PC-9 (cell line): Measurements from ENCODE around the gene ANO9. TPM values are rescaled to one million over a fixed set of nuclear protein-coding genes. Genes with fewer than 3 reads are reported as not detected.

Source experiments
- BruUV-seq: library from RNA; stranded (reverse); fragments of 400-500 nt; replicated peaks from 2 replicates; lab custom pipeline; 2021; lab: Mats Ljungman, UMichigan
- CTCF ChIA-PET: fragments of 300-600 bp; sonication (Branson Sonifier 250); formaldehyde crosslinking; loops from one replicate; lab custom pipeline; 2022; ENCODE audit warnings: antibody characterized with exemption; lab: Charles Lee
- POLR2A ChIA-PET: fragments of 300-600 bp; sonication (Branson Sonifier 250); formaldehyde crosslinking; loops from one replicate; lab custom pipeline; 2022; ENCODE audit warnings: antibody characterized with exemption; ENCODE audit not compliant: unreplicated experiment; lab: Charles Lee
- DNase-seq, 2 experiments: peaks; one replicate each; pipeline versions ENCODE4 v3.0.0 to v3.0.0-alpha.2; 2015 to 2022; ENCODE audit warnings: mixed read lengths in 1 of 2
- H2AFZ ChIP-seq: fragments of 200-600 bp; sonication (generic); 2 replicates; pipeline ENCODE4 v1.8.1; 2017; ENCODE audit warnings: antibody characterized with exemption
- H3F3A ChIP-seq: fragments of 200-600 bp; sonication (generic); 2 replicates; pipeline ENCODE4 v1.8.1; 2017; ENCODE audit warnings: antibody characterized with exemption, mild to moderate bottlenecking, low read depth; ENCODE audit not compliant: insufficient read depth
- H3K27ac ChIP-seq: fragments of 200-600 bp; sonication (generic); 2 replicates; pipeline ENCODE4 v1.6.1; 2016; ENCODE audit warnings: mixed run types
- H3K27me3 ChIP-seq: fragments of 200-600 bp; sonication (generic); 2 replicates; pipeline ENCODE4 v1.6.1; 2016; ENCODE audit warnings: low read depth, mixed run types; ENCODE audit not compliant: insufficient read depth
- H3K36me3 ChIP-seq: fragments of 200-600 bp; sonication (generic); 2 replicates; pipeline ENCODE4 v1.6.1; 2016; ENCODE audit warnings: low read depth, mixed run types
- H3K4me1 ChIP-seq: fragments of 200-600 bp; sonication (generic); replicated peaks from 2 replicates; pipeline ENCODE4 v1.6.1; 2016; ENCODE audit warnings: mixed run types; ENCODE audit not compliant: insufficient read depth
- H3K4me2 ChIP-seq: fragments of 200-600 bp; sonication (generic); 2 replicates; pipeline ENCODE4 v1.6.1; 2017; ENCODE audit warnings: mixed run types
- H3K4me3 ChIP-seq: fragments of 200-600 bp; sonication (generic); 2 replicates; pipeline ENCODE4 v1.6.1; 2016; ENCODE audit warnings: mixed run types
- H3K79me2 ChIP-seq: fragments of 200-600 bp; sonication (generic); 2 replicates; pipeline ENCODE4 v1.6.1; 2017; ENCODE audit warnings: low read depth, mixed run types
- H3K9me2 ChIP-seq: fragments of 200-600 bp; sonication (generic); 2 replicates; pipeline ENCODE4 v1.8.1; 2017; ENCODE audit warnings: mild to moderate bottlenecking; ENCODE audit not compliant: insufficient read depth
- H3K9me3 ChIP-seq: fragments of 200-600 bp; sonication (generic); 2 replicates; pipeline ENCODE4 v1.8.1; 2016; ENCODE audit warnings: low read depth; ENCODE audit not compliant: insufficient read depth
- H4K20me1 ChIP-seq: fragments of 200-600 bp; sonication (generic); 2 replicates; pipeline ENCODE4 v1.8.1; 2017; ENCODE audit not compliant: insufficient read depth
- EZH2 ChIP-seq: fragments of 200-600 bp; sonication (generic); IDR thresholded peaks from 2 replicates; pipeline ENCODE4 v1.8.0; 2017; ENCODE audit warnings: antibody characterized with exemption, low read depth
- intact Hi-C: fragments of 100-400 bp; cut with micrococcal nuclease; formaldehyde crosslinking; loops from one replicate; pipeline ENCODE4 v1.10.0; 2022; ENCODE audit not compliant: unreplicated experiment
- total RNA-seq: library from RNA; stranded (reverse); gene quantifications from 2 replicates; pipeline ENCODE4 v1.2.3, GENCODE V29; 2021
- TF ChIP-seq, protein P1 (sequence below): fragments of 200-600 bp; sonication (generic); conservative IDR thresholded peaks from 2 replicates; pipeline ENCODE4 v1.6.1; 2017; ENCODE audit warnings: mixed run types, antibody characterized with exemption, mild to moderate bottlenecking, moderate library complexity

The ANO9 gene
- total RNA-seq, 1 experiment from 2014 or later = 18.1 TPM

DNA sequence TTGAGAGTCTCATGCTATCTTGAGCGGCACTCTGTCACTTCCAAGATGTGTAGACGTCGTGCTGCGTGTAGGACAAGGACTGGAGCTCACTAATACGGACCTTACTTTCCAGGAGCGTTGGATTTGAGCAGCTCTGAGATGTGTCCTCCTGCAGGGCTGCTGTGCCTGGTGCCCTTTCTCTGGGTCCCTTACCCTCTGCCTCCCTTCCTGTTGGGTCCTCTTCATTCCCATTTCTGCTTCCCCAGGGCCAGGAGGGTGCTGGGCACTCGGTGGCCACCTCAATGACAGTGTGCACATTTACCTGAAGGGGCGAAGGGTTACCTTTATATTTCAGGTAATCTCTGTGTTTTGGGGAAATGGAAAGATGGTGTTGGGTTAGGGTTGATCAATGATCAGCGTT, 12.2 kb upstream of the ANO9 start:
- TF ChIP-seq, protein P1, sequence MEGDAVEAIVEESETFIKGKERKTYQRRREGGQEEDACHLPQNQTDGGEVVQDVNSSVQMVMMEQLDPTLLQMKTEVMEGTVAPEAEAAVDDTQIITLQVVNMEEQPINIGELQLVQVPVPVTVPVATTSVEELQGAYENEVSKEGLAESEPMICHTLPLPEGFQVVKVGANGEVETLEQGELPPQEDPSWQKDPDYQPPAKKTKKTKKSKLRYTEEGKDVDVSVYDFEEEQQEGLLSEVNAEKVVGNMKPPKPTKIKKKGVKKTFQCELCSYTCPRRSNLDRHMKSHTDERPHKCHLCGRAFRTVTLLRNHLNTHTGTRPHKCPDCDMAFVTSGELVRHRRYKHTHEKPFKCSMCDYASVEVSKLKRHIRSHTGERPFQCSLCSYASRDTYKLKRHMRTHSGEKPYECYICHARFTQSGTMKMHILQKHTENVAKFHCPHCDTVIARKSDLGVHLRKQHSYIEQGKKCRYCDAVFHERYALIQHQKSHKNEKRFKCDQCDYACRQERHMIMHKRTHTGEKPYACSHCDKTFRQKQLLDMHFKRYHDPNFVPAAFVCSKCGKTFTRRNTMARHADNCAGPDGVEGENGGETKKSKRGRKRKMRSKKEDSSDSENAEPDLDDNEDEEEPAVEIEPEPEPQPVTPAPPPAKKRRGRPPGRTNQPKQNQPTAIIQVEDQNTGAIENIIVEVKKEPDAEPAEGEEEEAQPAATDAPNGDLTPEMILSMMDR = no peak
- no peak for TF ChIP-seq EZH2
- Histone ChIP-seq H3F3A (peaks cover 3% of the 10 kb centered on the region; the same call in 1 of the 2 replicates), H4K20me1 (no peaks in the 10 kb centered on the region), H3K9me2 (no peaks in the 10 kb centered on the region), H3K36me3 (no peaks in the 10 kb centered on the region), H3K4me1 (no peaks in the 10 kb centered on the region), H3K79me2 (peaks cover 22% of the 10 kb centered on the region), H2AFZ (no peak overlapping the region), H3K9me3 (no peaks in the 10 kb centered on the region), H3K4me3 (no peak overlapping the region), H3K27ac (no peak overlapping the region), H3K4me2 (no peak overlapping the region), H3K27me3 (no peaks in the 10 kb centered on the region)
- ChIA-PET POLR2A (no interaction called here), CTCF (no interaction called here)
- no TSS peak for BruUV-seq
- intact Hi-C loops = no loop called here
- no peak for DNase-seq

DNA sequence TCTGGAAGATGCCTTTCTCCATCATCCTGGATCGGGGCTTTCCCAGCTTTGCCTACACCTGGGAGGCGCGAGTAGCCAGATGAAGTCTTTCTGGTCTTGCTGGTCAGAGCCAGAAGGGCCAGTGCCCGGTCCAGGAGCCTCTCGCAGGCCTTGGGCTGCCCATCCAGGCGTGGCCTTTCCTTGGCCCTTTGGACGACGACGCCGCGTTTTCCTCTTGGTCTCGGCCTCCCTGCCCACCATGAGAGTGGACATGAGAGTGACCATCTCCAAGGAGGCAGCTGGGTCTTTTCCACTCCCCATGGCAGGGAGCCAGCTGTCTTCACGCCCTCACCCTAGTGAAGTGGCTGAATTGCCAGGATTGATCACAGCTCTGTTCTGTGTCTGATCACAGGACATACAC, 11.8 kb upstream of the ANO9 start:
- 0 out of 2 replicates have a peak, but pooled peaks cover 3% of the 10 kb centered on the region for H3K4me1 ChIP-seq
- intact Hi-C loops = no loop called here
- no peak for TF ChIP-seq EZH2
- TF ChIP-seq, protein P1 = no peak
- no TSS peak for BruUV-seq
- H3K4me3 ChIP-seq = no peak overlapping the region
- H3F3A ChIP-seq = peaks cover 8% of the 10 kb centered on the region; the same call in 1 of the 2 replicates
- no peaks in the 10 kb centered on the region for H3K27me3 ChIP-seq
- no peaks in the 10 kb centered on the region for H4K20me1 ChIP-seq
- peaks cover 22% of the 10 kb centered on the region for H3K79me2 ChIP-seq
- ChIA-PET CTCF (no interaction called here), POLR2A (no interaction called here)
- no peak overlapping the region for H3K4me2 ChIP-seq
- no peak overlapping the region for H2AFZ ChIP-seq
- no peak for DNase-seq
- H3K36me3 ChIP-seq = no peaks in the 10 kb centered on the region
- H3K9me2 ChIP-seq = no peaks in the 10 kb centered on the region
- H3K27ac ChIP-seq = no peak overlapping the region
- H3K9me3 ChIP-seq = no peaks in the 10 kb centered on the region

GRCh38 chr11:452916-453527, 11.2 kb upstream of the ANO9 start:
- peaks cover 9% of the 10 kb centered on the region; the same call in 1 of the 2 replicates for H3F3A ChIP-seq
- no TSS peak for BruUV-seq
- POLR2A ChIA-PET = no interaction called here

More at GRCh38 chr11:452916-453527, 11.2 kb upstream of the ANO9 start:
- DNase-seq = no peak
- no peaks in the 10 kb centered on the region for H3K27me3 ChIP-seq
- no peaks in the 10 kb centered on the region for H3K36me3 ChIP-seq
- H3K9me3 ChIP-seq = no peaks in the 10 kb centered on the region
- H3K4me1 ChIP-seq = 0 out of 2 replicates have a peak, but pooled peaks cover 5% of the 10 kb centered on the region
- H2AFZ ChIP-seq = no peak overlapping the region
- no peaks in the 10 kb centered on the region for H3K9me2 ChIP-seq
- no peak overlapping the region for H3K4me3 ChIP-seq
- H3K4me2 ChIP-seq = no peak overlapping the region
- intact Hi-C loops = no loop called here
- no peaks in the 10 kb centered on the region for H4K20me1 ChIP-seq
- H3K79me2 ChIP-seq = peaks cover 22% of the 10 kb centered on the region
- TF ChIP-seq EZH2 = no peak
- TF ChIP-seq, protein P1 = no peak
- H3K27ac ChIP-seq = no peak overlapping the region
- CTCF ChIA-PET = no interaction called here
